Loucy (cell line): ENCODE results near the gene YOD1.

Source experiments
- H2AFZ ChIP-seq: fragments of 200-600 bp; sonication (generic); 2 replicates; pipeline ENCODE4 v1.6.0; 2016; ENCODE audit warnings: antibody characterized with exemption, mild to moderate bottlenecking, low read length, moderate library complexity
- H3F3A ChIP-seq: fragments of 200-600 bp; 2 replicates; pipeline ENCODE4 v1.6.0; 2016; ENCODE audit warnings: antibody characterized with exemption, low read depth, mild to moderate bottlenecking
- H3K27me3 ChIP-seq: fragments of 200-600 bp; sonication (generic); 2 replicates; pipeline ENCODE4 v1.6.1; 2014; ENCODE audit warnings: low read length, mild to moderate bottlenecking; ENCODE audit not compliant: insufficient read depth, poor library complexity, severe bottlenecking
- H3K36me3 ChIP-seq: fragments of 200-600 bp; sonication (generic); 2 replicates; pipeline ENCODE4 v1.6.1; 2016; ENCODE audit warnings: low read length; ENCODE audit not compliant: insufficient read depth
- H3K4me1 ChIP-seq: fragments of 200-600 bp; sonication (generic); 2 replicates; pipeline ENCODE4 v1.5.1; 2014; ENCODE audit warnings: low read length, mild to moderate bottlenecking; ENCODE audit not compliant: insufficient read depth, poor library complexity, severe bottlenecking
- H3K4me2 ChIP-seq: fragments of 200-600 bp; sonication (generic); 2 replicates; pipeline ENCODE4 v1.6.0; 2014; ENCODE audit warnings: antibody characterized with exemption, low read length, low read depth, mild to moderate bottlenecking; ENCODE audit not compliant: poor library complexity, severe bottlenecking
- H3K4me3 ChIP-seq: fragments of 200-600 bp; sonication (generic); 2 replicates; pipeline ENCODE4 v1.5.1; 2014; ENCODE audit warnings: low read length, mild to moderate bottlenecking, mixed read lengths; ENCODE audit not compliant: poor library complexity, severe bottlenecking
- H3K79me2 ChIP-seq: fragments of 200-600 bp; sonication (generic); 2 replicates; pipeline ENCODE4 v1.6.1; 2014; ENCODE audit warnings: low read length; ENCODE audit not compliant: insufficient read depth
- H3K9ac ChIP-seq: fragments of 200-600 bp; sonication (generic); 2 replicates; pipeline ENCODE4 v1.6.0; 2014; ENCODE audit warnings: mild to moderate bottlenecking, low read depth, low read length, moderate library complexity; ENCODE audit not compliant: poor library complexity, severe bottlenecking
- H3K9me2 ChIP-seq: fragments of 200-600 bp; sonication (generic); replicated peaks from 2 replicates; pipeline ENCODE4 v1.6.1; 2016; ENCODE audit warnings: low read depth, low read length, mixed read lengths
- H3K9me3 ChIP-seq: fragments of 200-600 bp; sonication (generic); 2 replicates; pipeline ENCODE4 v1.6.1; 2014; ENCODE audit warnings: mild to moderate bottlenecking, antibody characterized with exemption, low read length, low read depth; ENCODE audit not compliant: insufficient read depth
- H4K20me1 ChIP-seq: fragments of 200-600 bp; sonication (generic); 2 replicates; pipeline ENCODE4 v1.6.0; 2014; ENCODE audit warnings: antibody characterized with exemption, low read length, mild to moderate bottlenecking; ENCODE audit not compliant: insufficient read depth, poor library complexity, severe bottlenecking
- CTCF ChIP-seq: fragments of 200-600 bp; sonication (generic); conservative IDR thresholded peaks from 2 replicates; pipeline ENCODE4 v1.5.1; 2014; ENCODE audit warnings: mild to moderate bottlenecking, antibody characterized with exemption, low read length
- EZH2phosphoT487 ChIP-seq: fragments of 200-600 bp; IDR thresholded peaks from 2 replicates; pipeline ENCODE4 v1.6.1; 2018; ENCODE audit warnings: antibody characterized with exemption, mild to moderate bottlenecking, moderate library complexity, borderline replicate concordance

YOD1 gene

GRCh38 chr1:207084232-207084631 is 33.2 kb upstream of the YOD1 start:
- Histone ChIP-seq H4K20me1 (no peaks in the 10 kb centered on the region), H3K4me2 (no peak overlapping the region), H3K79me2 (no peaks in the 10 kb centered on the region), H3K9me3 (no peaks in the 10 kb centered on the region), H3K27me3 (no peaks in the 10 kb centered on the region), H3K36me3 (no peaks in the 10 kb centered on the region), H2AFZ (no peak overlapping the region; the same call in 1 of the 2 replicates), H3K9ac (no peak overlapping the region), H3K9me2 (no peaks in the 10 kb centered on the region), H3F3A (no peaks in the 10 kb centered on the region), H3K4me3 (no peak overlapping the region), H3K4me1 (no peaks in the 10 kb centered on the region)
- no peak for TF ChIP-seq CTCF
- TF ChIP-seq EZH2phosphoT487, result no peak

GRCh38 chr1:207081806-207082205 is 30.8 kb upstream of the YOD1 start:
- Histone ChIP-seq H3K9ac (no peak overlapping the region), H3K36me3 (no peaks in the 10 kb centered on the region), H3K4me1 (no peaks in the 10 kb centered on the region), H3K27me3 (no peaks in the 10 kb centered on the region), H3K4me2 (no peak overlapping the region), H3K9me2 (no peaks in the 10 kb centered on the region), H4K20me1 (no peaks in the 10 kb centered on the region), H3F3A (no peaks in the 10 kb centered on the region), H2AFZ (no peak overlapping the region), H3K79me2 (no peaks in the 10 kb centered on the region), H3K9me3 (no peaks in the 10 kb centered on the region), H3K4me3 (no peak overlapping the region)
- TF ChIP-seq CTCF (no peak), EZH2phosphoT487 (no peak)

- Histone ChIP-seq H3K79me2 (no peaks in the 10 kb centered on the region), H3K27me3 (no peaks in the 10 kb centered on the region), H2AFZ (no peak overlapping the region), H3F3A (no peaks in the 10 kb centered on the region), H3K9me2 (no peaks in the 10 kb centered on the region), H3K4me3 (no peak overlapping the region), H3K36me3 (no peaks in the 10 kb centered on the region), H4K20me1 (no peaks in the 10 kb centered on the region), H3K4me1 (no peaks in the 10 kb centered on the region), H3K9ac (no peak overlapping the region), H3K9me3 (no peaks in the 10 kb centered on the region), H3K4me2 (no peak overlapping the region)
- TF ChIP-seq CTCF (no peak), EZH2phosphoT487 (no peak)
Observed at GRCh38 chr1:207081088-207081487, 30.1 kb upstream of the YOD1 start.
